ENCODE results near the gene IWS1.

- TF ChIP-seq POLR2A (IDR thresholded peaks at IDR 0.05): no peak
- TF ChIP-seq CTCF (IDR thresholded peaks at IDR 0.05): no peak
Observed at GRCh38 chr2:127479866-127480743, 46.2 kb downstream of the IWS1 start.

All from uterus (tissue), 2 donors.